ENCODE data around the gene EXD2. TPM values are rescaled to one million over a fixed set of nuclear protein-coding genes. Genes with fewer than 3 reads are reported as not detected.

Gene EXD2
- polyA plus RNA-seq, 2 of the 4 experiments (the other 2 are of a cell fraction), result 13.9 to 22.1 TPM

- no peak overlapping the region for H3K27ac ChIP-seq
- H3K4me1 ChIP-seq, result no peaks in the 10 kb centered on the region
- ChIA-PET CTCF (interaction anchor here (1.0 to 1.9 kb wide), 4 partner anchors 20 to 192 kb away, joined by 3 to 11 read pairs (median 4); no protein-coding TSS in a partner anchor), POLR2A (no interaction called here)
- no peaks in the 10 kb centered on the region for H3K9me3 ChIP-seq
- 48% methylated on average over 2 of the region's 2 CpGs for WGBS (ENCODE audit: missing lambda C conversion rate)
- FAIRE-seq, result no peak
- H3K4me2 ChIP-seq, result no peak overlapping the region
- ATAC-seq, result no peak
- no peak for TF ChIP-seq RFX5 (IDR thresholded peaks at IDR 0.05)
- TF ChIP-seq, protein P1, sequence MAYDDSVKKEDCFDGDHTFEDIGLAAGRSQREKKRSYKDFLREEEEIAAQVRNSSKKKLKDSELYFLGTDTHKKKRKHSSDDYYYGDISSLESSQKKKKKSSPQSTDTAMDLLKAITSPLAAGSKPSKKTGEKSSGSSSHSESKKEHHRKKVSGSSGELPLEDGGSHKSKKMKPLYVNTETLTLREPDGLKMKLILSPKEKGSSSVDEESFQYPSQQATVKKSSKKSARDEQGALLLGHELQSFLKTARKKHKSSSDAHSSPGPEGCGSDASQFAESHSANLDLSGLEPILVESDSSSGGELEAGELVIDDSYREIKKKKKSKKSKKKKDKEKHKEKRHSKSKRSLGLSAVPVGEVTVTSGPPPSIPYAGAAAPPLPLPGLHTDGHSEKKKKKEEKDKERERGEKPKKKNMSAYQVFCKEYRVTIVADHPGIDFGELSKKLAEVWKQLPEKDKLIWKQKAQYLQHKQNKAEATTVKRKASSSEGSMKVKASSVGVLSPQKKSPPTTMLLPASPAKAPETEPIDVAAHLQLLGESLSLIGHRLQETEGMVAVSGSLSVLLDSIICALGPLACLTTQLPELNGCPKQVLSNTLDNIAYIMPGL (CRISPR knock-in tag; IDR thresholded peaks at IDR 0.05; ENCODE audit: borderline replicate concordance), result no peak
- TF ChIP-seq, protein P2, sequence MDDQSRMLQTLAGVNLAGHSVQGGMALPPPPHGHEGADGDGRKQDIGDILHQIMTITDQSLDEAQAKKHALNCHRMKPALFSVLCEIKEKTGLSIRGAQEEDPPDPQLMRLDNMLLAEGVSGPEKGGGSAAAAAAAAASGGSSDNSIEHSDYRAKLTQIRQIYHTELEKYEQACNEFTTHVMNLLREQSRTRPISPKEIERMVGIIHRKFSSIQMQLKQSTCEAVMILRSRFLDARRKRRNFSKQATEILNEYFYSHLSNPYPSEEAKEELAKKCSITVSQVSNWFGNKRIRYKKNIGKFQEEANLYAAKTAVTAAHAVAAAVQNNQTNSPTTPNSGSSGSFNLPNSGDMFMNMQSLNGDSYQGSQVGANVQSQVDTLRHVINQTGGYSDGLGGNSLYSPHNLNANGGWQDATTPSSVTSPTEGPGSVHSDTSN (IDR thresholded peaks at IDR 0.05), result no peak
- TF ChIP-seq KDM5A (IDR thresholded peaks at IDR 0.05), result no peak
- TF ChIP-seq, protein P3, sequence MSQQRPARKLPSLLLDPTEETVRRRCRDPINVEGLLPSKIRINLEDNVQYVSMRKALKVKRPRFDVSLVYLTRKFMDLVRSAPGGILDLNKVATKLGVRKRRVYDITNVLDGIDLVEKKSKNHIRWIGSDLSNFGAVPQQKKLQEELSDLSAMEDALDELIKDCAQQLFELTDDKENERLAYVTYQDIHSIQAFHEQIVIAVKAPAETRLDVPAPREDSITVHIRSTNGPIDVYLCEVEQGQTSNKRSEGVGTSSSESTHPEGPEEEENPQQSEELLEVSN (IDR thresholded peaks at IDR 0.05; ENCODE audit: borderline replicate concordance, low read depth), result no peak
- TF ChIP-seq ELK1 (IDR thresholded peaks at IDR 0.05; ENCODE audit: low read depth, low read length), result no peak
- H3K4me3 ChIP-seq, result no peak overlapping the region
- DNase-seq (ENCODE audit: low read depth in 1 of 2, low spot score in 1 of 2), result no peak
Measured at GRCh38 chr14:69268223-69268622, 76.9 kb downstream of the EXD2 start.

- ChIA-PET CTCF (interaction anchor here (1.0 kb wide), 1 partner anchor 19 kb away, joined by 4 read pairs; no protein-coding TSS in a partner anchor), POLR2A (no interaction called here)
- Histone ChIP-seq H3K4me3 (no peak overlapping the region), H3K4me2 (no peak overlapping the region), H3K4me1 (no peaks in the 10 kb centered on the region), H3K9me3 (no peaks in the 10 kb centered on the region), H3K27ac (no peak overlapping the region)
- no peak for TF ChIP-seq RFX5 (IDR thresholded peaks at IDR 0.05)
- TF ChIP-seq RARB (CRISPR knock-in tag; IDR thresholded peaks at IDR 0.05), result no peak
- TF ChIP-seq, protein P4, sequence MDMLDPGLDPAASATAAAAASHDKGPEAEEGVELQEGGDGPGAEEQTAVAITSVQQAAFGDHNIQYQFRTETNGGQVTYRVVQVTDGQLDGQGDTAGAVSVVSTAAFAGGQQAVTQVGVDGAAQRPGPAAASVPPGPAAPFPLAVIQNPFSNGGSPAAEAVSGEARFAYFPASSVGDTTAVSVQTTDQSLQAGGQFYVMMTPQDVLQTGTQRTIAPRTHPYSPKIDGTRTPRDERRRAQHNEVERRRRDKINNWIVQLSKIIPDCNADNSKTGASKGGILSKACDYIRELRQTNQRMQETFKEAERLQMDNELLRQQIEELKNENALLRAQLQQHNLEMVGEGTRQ (IDR thresholded peaks at IDR 0.05), result no peak
- no peak for TF ChIP-seq HDAC2 (IDR thresholded peaks at IDR 0.05)
- no peak for TF ChIP-seq ESRRA (IDR thresholded peaks at IDR 0.05; ENCODE audit: borderline replicate concordance, low read length)
- TF ChIP-seq SREBF2 (IDR thresholded peaks at IDR 0.05), result no peak
- TF ChIP-seq GATA3 (IDR thresholded peaks at IDR 0.05; ENCODE audit: borderline replicate concordance), result no peak
- TF ChIP-seq BCL3 (IDR thresholded peaks at IDR 0.05), result no peak
- no peak for TF ChIP-seq RNF2 (IDR thresholded peaks at IDR 0.05; ENCODE audit: borderline replicate concordance, low read depth)
- TF ChIP-seq FOSB (CRISPR knock-in tag; IDR thresholded peaks at IDR 0.05), result no peak
- 54% methylated on average over 4 of the region's 4 CpGs for WGBS (ENCODE audit: missing lambda C conversion rate)
- no peak for FAIRE-seq
- no peak for ATAC-seq
- no peak for DNase-seq (ENCODE audit: low read depth in 1 of 2, low spot score in 1 of 2)
Measured at GRCh38 chr14:69268763-69269162, 77.5 kb downstream of the EXD2 start.

GRCh38 chr14:69269381-69269780 is 78.1 kb downstream of the EXD2 start:
- H3K9me3 ChIP-seq, result no peaks in the 10 kb centered on the region

More at GRCh38 chr14:69269381-69269780, 78.1 kb downstream of the EXD2 start:
- POLR2A ChIA-PET, result no interaction called here
- no peak for FAIRE-seq
- no peak overlapping the region for H3K27ac ChIP-seq
- ATAC-seq, result no peak
- 39% methylated on average over 1 of the region's 1 CpG for WGBS (ENCODE audit: missing lambda C conversion rate)
- no peaks in the 10 kb centered on the region for H3K4me1 ChIP-seq
- no peak for TF ChIP-seq CEBPB (IDR thresholded peaks at IDR 0.05)
- TF ChIP-seq, protein P3 (IDR thresholded peaks at IDR 0.05; ENCODE audit: borderline replicate concordance, low read depth), result no peak
- no peak for TF ChIP-seq ELK1 (IDR thresholded peaks at IDR 0.05; ENCODE audit: low read depth, low read length)
- TF ChIP-seq ZFP36 (IDR thresholded peaks at IDR 0.05; ENCODE audit: borderline replicate concordance, partially characterized antibody), result no peak
- no peak for TF ChIP-seq FOXS1 (CRISPR knock-in tag; IDR thresholded peaks at IDR 0.05)
- TF ChIP-seq CBX2 (IDR thresholded peaks at IDR 0.05; ENCODE audit: borderline replicate concordance, low read depth), result no peak
- no peak for TF ChIP-seq CHD4 (IDR thresholded peaks at IDR 0.05; ENCODE audit: borderline replicate concordance)
- no peak overlapping the region for H3K4me2 ChIP-seq
- CTCF ChIA-PET, result interaction anchor here (1.0 to 1.1 kb wide), 2 partner anchors 8 to 10 kb away, joined by 3 to 4 read pairs; partner anchors contain the start of gene GALNT16
- DNase-seq (ENCODE audit: low read depth in 1 of 2, low spot score in 1 of 2), result no peak
- no peak overlapping the region for H3K4me3 ChIP-seq
